Parathyroid adenoma (tissue), 2 donors: ENCODE measurements around the gene PLPP4.

Experiments used
- H2AFZ ChIP-seq: fragments of 300-600 bp; sonication (generic); one replicate; pipeline ENCODE4 v1.7.0; 2017; ENCODE audit warnings: antibody characterized with exemption, mild to moderate bottlenecking
- H3K27ac ChIP-seq: fragments of 300-600 bp; sonication (generic); one replicate; pipeline ENCODE4 v1.7.0; 2017
- H3K27me3 ChIP-seq: fragments of 300-600 bp; sonication (generic); one replicate; pipeline ENCODE4 v1.7.0; 2017; ENCODE audit warnings: low read length; ENCODE audit not compliant: control insufficient read depth, insufficient read depth
- H3K36me3 ChIP-seq: fragments of 300-600 bp; sonication (generic); one replicate; pipeline ENCODE4 v1.7.0; 2017; ENCODE audit warnings: low read length; ENCODE audit not compliant: control insufficient read depth, insufficient read depth
- H3K4me1 ChIP-seq: fragments of 300-600 bp; sonication (generic); one replicate; pipeline ENCODE4 v1.7.0; 2017; ENCODE audit warnings: control low read depth
- H3K4me2 ChIP-seq: fragments of 300-600 bp; sonication (generic); one replicate; pipeline ENCODE4 v1.7.0; 2017; ENCODE audit warnings: low read length
- H3K4me3 ChIP-seq: fragments of 300-600 bp; sonication (generic); one replicate; pipeline ENCODE4 v1.7.0; 2017; ENCODE audit warnings: low read depth, low read length
- H3K79me2 ChIP-seq: fragments of 300-600 bp; sonication (generic); one replicate; pipeline ENCODE4 v1.7.0; 2017; ENCODE audit warnings: control low read depth
- H3K9ac ChIP-seq: fragments of 300-600 bp; sonication (generic); one replicate; pipeline ENCODE4 v1.7.0; 2017; ENCODE audit warnings: mild to moderate bottlenecking
- H3K9me3 ChIP-seq: fragments of 300-600 bp; sonication (generic); one replicate; pipeline ENCODE4 v1.7.0; 2017; ENCODE audit warnings: low read length; ENCODE audit not compliant: control insufficient read depth
- CTCF ChIP-seq: fragments of 300-600 bp; sonication (generic); IDR thresholded peaks from one replicate; pipeline ENCODE4 v1.7.0; 2017; ENCODE audit warnings: antibody characterized with exemption, mild to moderate bottlenecking
- donor health status: primary hyperparathyroidism.

Gene PLPP4

GRCh38 chr10:120517196-120517595 is 60.2 kb downstream of the PLPP4 start:
- TF ChIP-seq CTCF: no peak
- Histone ChIP-seq H3K36me3 (no peaks in the 10 kb centered on the region), H3K27ac (no peak overlapping the region), H3K9ac (no peak overlapping the region), H3K4me2 (no peak overlapping the region), H3K4me3 (no peak overlapping the region), H2AFZ (no peak overlapping the region), H3K27me3 (no peaks in the 10 kb centered on the region), H3K9me3 (no peaks in the 10 kb centered on the region), H3K4me1 (no peaks in the 10 kb centered on the region), H3K79me2 (no peaks in the 10 kb centered on the region)

DNA sequence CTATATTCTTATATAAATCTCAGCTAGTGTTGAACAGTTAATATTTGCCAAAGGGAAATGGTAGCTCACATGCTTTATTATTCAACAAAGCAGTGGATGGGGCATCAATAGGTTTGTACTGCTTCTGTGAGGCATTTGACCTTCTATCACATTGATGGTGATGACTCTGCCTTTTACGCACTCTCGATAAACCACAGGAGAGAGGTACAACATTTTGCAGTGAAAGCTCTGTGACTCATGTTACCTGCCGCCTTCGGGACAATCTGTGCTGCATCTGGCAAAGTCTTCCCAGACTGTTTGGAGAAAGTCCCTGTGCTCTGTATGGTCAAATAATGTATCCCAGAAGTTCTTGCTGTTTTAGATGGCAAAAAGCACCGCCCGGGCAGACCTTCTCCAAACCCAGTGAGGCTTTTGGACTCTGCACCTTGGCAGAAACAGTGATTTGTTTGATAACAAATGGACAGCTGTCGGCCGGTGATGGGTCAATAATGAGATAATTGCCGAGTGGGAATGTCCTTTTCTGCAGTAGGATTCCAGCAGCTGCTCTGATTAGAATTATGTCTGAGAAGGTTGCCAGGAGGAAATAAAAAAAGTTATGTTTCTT is 61.0 kb downstream of the PLPP4 start:
- TF ChIP-seq CTCF: no peak
- Histone ChIP-seq H3K9me3 (no peaks in the 10 kb centered on the region), H3K27ac (no peak overlapping the region), H3K9ac (no peak overlapping the region), H3K4me1 (no peaks in the 10 kb centered on the region), H3K36me3 (no peaks in the 10 kb centered on the region), H3K4me2 (no peak overlapping the region), H3K27me3 (no peaks in the 10 kb centered on the region), H3K79me2 (no peaks in the 10 kb centered on the region), H3K4me3 (no peak overlapping the region), H2AFZ (no peak overlapping the region)

- H3K4me3 ChIP-seq: no peak overlapping the region
- H3K9ac ChIP-seq: no peak overlapping the region
- H3K27ac ChIP-seq: no peak overlapping the region
- no peak overlapping the region for H2AFZ ChIP-seq
- no peaks in the 10 kb centered on the region for H3K27me3 ChIP-seq
- H3K4me1 ChIP-seq: no peaks in the 10 kb centered on the region
- H3K79me2 ChIP-seq: no peaks in the 10 kb centered on the region
- no peaks in the 10 kb centered on the region for H3K9me3 ChIP-seq
- H3K4me2 ChIP-seq: no peak overlapping the region
- no peak for TF ChIP-seq CTCF
- H3K36me3 ChIP-seq: no peaks in the 10 kb centered on the region
Observed at GRCh38 chr10:120521880-120522279, 64.9 kb downstream of the PLPP4 start.

GRCh38 chr10:120527691-120528090 is 70.7 kb downstream of the PLPP4 start:
- Histone ChIP-seq H3K4me3 (no peak overlapping the region), H3K27ac (no peak overlapping the region), H3K9ac (no peak overlapping the region), H3K9me3 (no peaks in the 10 kb centered on the region), H3K79me2 (no peaks in the 10 kb centered on the region), H3K36me3 (no peaks in the 10 kb centered on the region), H3K4me2 (no peak overlapping the region), H3K27me3 (no peaks in the 10 kb centered on the region), H2AFZ (no peak overlapping the region), H3K4me1 (no peaks in the 10 kb centered on the region)
- TF ChIP-seq CTCF: no peak

DNA sequence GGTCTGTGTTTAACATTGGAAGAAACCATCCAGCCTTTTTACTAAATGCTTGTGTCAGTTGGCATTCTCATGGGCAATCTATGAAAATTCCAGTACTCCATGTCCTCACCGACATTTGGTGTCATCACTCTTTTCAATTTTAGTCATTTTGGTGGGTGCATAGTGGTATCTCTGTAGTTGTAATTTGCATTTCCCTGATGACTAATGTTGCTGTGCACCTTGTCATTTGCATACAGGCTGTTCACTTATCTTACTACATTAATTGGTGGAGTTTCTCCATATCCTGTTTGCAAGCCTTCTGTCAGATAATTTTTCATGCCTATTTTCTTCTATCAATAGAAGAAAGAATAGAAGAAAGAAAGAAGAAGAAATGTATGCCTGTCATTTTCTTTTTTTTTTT is 73.7 kb downstream of the PLPP4 start:
- H3K9ac ChIP-seq: no peak overlapping the region
- no peaks in the 10 kb centered on the region for H3K36me3 ChIP-seq
- no peaks in the 10 kb centered on the region for H3K4me1 ChIP-seq
- no peak for TF ChIP-seq CTCF
- H3K27ac ChIP-seq: no peak overlapping the region
- H3K79me2 ChIP-seq: no peaks in the 10 kb centered on the region
- H2AFZ ChIP-seq: no peak overlapping the region
- H3K4me3 ChIP-seq: no peak overlapping the region
- H3K27me3 ChIP-seq: no peaks in the 10 kb centered on the region
- no peak overlapping the region for H3K4me2 ChIP-seq
- no peaks in the 10 kb centered on the region for H3K9me3 ChIP-seq
